Liver (tissue), 9 donors: ENCODE data around the gene ZNF100. TPM values are rescaled to one million over a fixed set of nuclear protein-coding genes. Genes with fewer than 3 reads are reported as not detected.

Source experiments
- DNase-seq: peaks from one replicate; pipeline ENCODE4 v3.0.0-alpha.2; 2017; ENCODE audit warnings: low spot score
- H3K27ac ChIP-seq, 2 donors: one replicate each; pipeline ENCODE4 v1.7.0; 2013; ENCODE audit warnings: inconsistent platforms in 2 of 2, low read length in 2 of 2, control low read depth in 1 of 2, low read depth in 1 of 2, mild to moderate bottlenecking in 1 of 2
- H3K27me3 ChIP-seq, 4 donors: one replicate each; pipeline versions ENCODE4 v1.6.1 to v1.7.0; 2013; ENCODE audit warnings: low read length in 3 of 4, inconsistent platforms in 1 of 4, mild to moderate bottlenecking in 1 of 4, moderate library complexity in 1 of 4; ENCODE audit not compliant: control insufficient read depth in 4 of 4, insufficient read depth in 4 of 4
- H3K36me3 ChIP-seq, 4 donors: one replicate each; pipeline versions ENCODE4 v1.6.1 to v1.7.0; 2013; ENCODE audit warnings: low read length in 3 of 4, mild to moderate bottlenecking in 3 of 4, low read depth in 1 of 4, moderate library complexity in 1 of 4; ENCODE audit not compliant: control insufficient read depth in 4 of 4, insufficient read depth in 3 of 4
- H3K4me1 ChIP-seq, 4 donors: one replicate each; pipeline versions ENCODE4 v1.6.1 to v1.7.0; 2013; ENCODE audit warnings: low read length in 3 of 4, mild to moderate bottlenecking in 3 of 4, moderate library complexity in 1 of 4; ENCODE audit not compliant: control insufficient read depth in 4 of 4, insufficient read depth in 4 of 4
- H3K4me3 ChIP-seq, 3 donors: one replicate each; pipeline versions ENCODE4 v1.6.1 to v1.7.0; 2013; ENCODE audit warnings: low read length in 3 of 3, control low read depth in 1 of 3, low read depth in 1 of 3, mild to moderate bottlenecking in 1 of 3
- H3K9ac ChIP-seq, 2 donors: one replicate each; pipeline ENCODE4 v1.7.0; 2013; ENCODE audit warnings: low read length in 2 of 2, mild to moderate bottlenecking in 2 of 2, moderate library complexity in 2 of 2, control low read depth in 1 of 2, low read depth in 1 of 2
- H3K9me3 ChIP-seq, 4 donors: one replicate each; pipeline versions ENCODE4 v1.6.1 to v1.7.0; 2013; ENCODE audit warnings: low read length in 3 of 4; ENCODE audit not compliant: control insufficient read depth in 4 of 4
- ATF3 ChIP-seq: IDR thresholded peaks from 2 replicates; pipeline ENCODE4 v1.6.1; 2016; ENCODE audit warnings: antibody characterized with exemption
- EGR1 ChIP-seq, 2 donors: IDR thresholded peaks; 2 replicates each; pipeline ENCODE4 v1.6.1; 2016 to 2018; ENCODE audit warnings: antibody characterized with exemption in 2 of 2, low read depth in 2 of 2
- FOXA2 ChIP-seq: IDR thresholded peaks from 2 replicates; pipeline ENCODE4 v1.6.1; 2016; ENCODE audit warnings: antibody characterized with exemption
- GABPA ChIP-seq, 2 donors: IDR thresholded peaks in 1 of 2; conservative IDR thresholded peaks in 1 of 2; 2 replicates each; pipeline ENCODE4 v1.6.1; 2016; ENCODE audit warnings: antibody characterized with exemption in 2 of 2, mild to moderate bottlenecking in 1 of 2, moderate library complexity in 1 of 2
- HNF4A ChIP-seq, 2 donors: conservative IDR thresholded peaks; 2 replicates each; pipeline ENCODE4 v1.6.1; 2016; ENCODE audit warnings: antibody characterized with exemption in 2 of 2, mild to moderate bottlenecking in 2 of 2
- HNF4G ChIP-seq: IDR thresholded peaks from 2 replicates; pipeline ENCODE4 v1.6.1; 2016; ENCODE audit warnings: antibody characterized with exemption
- JUND ChIP-seq, 2 donors: IDR thresholded peaks; 2 replicates each; pipeline ENCODE4 v1.6.1; 2016; ENCODE audit warnings: antibody characterized with exemption in 2 of 2
- NR2F2 ChIP-seq: IDR thresholded peaks from 2 replicates; pipeline ENCODE4 v1.6.1; 2016; ENCODE audit warnings: antibody characterized with exemption
- RAD21 ChIP-seq, 2 donors: IDR thresholded peaks; 2 replicates each; pipeline ENCODE4 v1.6.1; 2016; ENCODE audit warnings: antibody characterized with exemption in 2 of 2, mild to moderate bottlenecking in 2 of 2
- SP1 ChIP-seq: IDR thresholded peaks from 2 replicates; pipeline ENCODE4 v1.6.1; 2018; ENCODE audit warnings: antibody characterized with exemption, mild to moderate bottlenecking
- TAF1 ChIP-seq: conservative IDR thresholded peaks from 2 replicates; pipeline ENCODE4 v1.6.1; 2016; ENCODE audit warnings: antibody characterized with exemption, mild to moderate bottlenecking
- YY1 ChIP-seq: IDR thresholded peaks from 2 replicates; pipeline ENCODE4 v1.6.1; 2016; ENCODE audit warnings: antibody characterized with exemption, mild to moderate bottlenecking
- ZBTB33 ChIP-seq: IDR thresholded peaks from 2 replicates; pipeline ENCODE4 v1.6.1; 2016; ENCODE audit warnings: antibody characterized with exemption
- WGBS: extraction: QIAGEN DNeasy Blood & Tissue Kit; methylation state at CpG from one replicate; pipeline ENCODE4 v1.1.7; 2013; 5-methylcytosine and 5-hydroxymethylcytosine counted together
- polyA plus RNA-seq, 2 donors: library from polyadenylated mRNA; stranded (reverse) in 1 of 2; unstranded in 1 of 2; fragments of 200-250 nt in 1 of 2; fragments of >200 nt in 1 of 2; fragmentation: Nextera tagmentation in 1 of 2; extraction: Ambion mirVana in 1 of 2; gene quantifications; one replicate each; pipeline versions ENCODE4 v1.2.1 to v1.2.3, GENCODE V29; 2013 to 2015
- total RNA-seq, 2 donors: library from RNA; depleted of rRNA; stranded (reverse); fragments of >200 nt; gene quantifications; one replicate each; pipeline ENCODE4 v1.2.3, GENCODE V29; 2014
- donor health status: healthy.
- donor health status: healthy.
- donor health status: healthy.
- donor health status: healthy.
- donor health status: healthy.

Gene ZNF100
- total and polyA plus RNA-seq, 4 donors, result 0.51 to 6.1 (median 1.4) TPM

GRCh38 chr19:21691661-21692060 lies 75.7 kb downstream of the ZNF100 start:
- H3K27me3 ChIP-seq, result peaks cover 0 to 2% (median 0%) of the 10 kb centered on the region in 4 donors
- no peak for DNase-seq
- no peak for TF ChIP-seq FOXA2
- TF ChIP-seq TAF1, result no peak
- TF ChIP-seq HNF4A (conservative IDR thresholded peaks at IDR 0.05), result no peak
- no peak for TF ChIP-seq GABPA (IDR thresholded peaks at IDR 0.05 in 1 of 2, conservative IDR thresholded peaks at IDR 0.05 in 1 of 2)
- no peak for TF ChIP-seq EGR1 (IDR thresholded peaks at IDR 0.05; ENCODE audit: low read depth in 2 of 2)
- no peak for TF ChIP-seq ZBTB33
- no peak for TF ChIP-seq SP1
- 61% methylated on average over 1 of the region's 1 CpG for WGBS
- H3K9me3 ChIP-seq, result no peaks in the 10 kb centered on the region
- H3K36me3 ChIP-seq, result no peaks in the 10 kb centered on the region
- no peak overlapping the region for H3K4me3 ChIP-seq
- H3K27ac ChIP-seq, result no peak overlapping the region
- H3K4me1 ChIP-seq, result no peaks in the 10 kb centered on the region
- H3K9ac ChIP-seq, result no peak overlapping the region

GRCh38 chr19:21688464-21688863 lies 78.9 kb downstream of the ZNF100 start:
- no peaks in the 10 kb centered on the region for H3K9me3 ChIP-seq
- no peak for TF ChIP-seq HNF4A (conservative IDR thresholded peaks at IDR 0.05)
- no peak for TF ChIP-seq RAD21 (IDR thresholded peaks at IDR 0.05)
- TF ChIP-seq JUND (IDR thresholded peaks at IDR 0.05), result no peak
- TF ChIP-seq ZBTB33, result no peak
- TF ChIP-seq YY1, result no peak
- TF ChIP-seq ATF3, result no peak
- no peak for TF ChIP-seq GABPA (IDR thresholded peaks at IDR 0.05 in 1 of 2, conservative IDR thresholded peaks at IDR 0.05 in 1 of 2)
- no peak for TF ChIP-seq SP1
- no peak for DNase-seq
- H3K36me3 ChIP-seq, result no peaks in the 10 kb centered on the region
- H3K27ac ChIP-seq, result no peak overlapping the region
- WGBS, result 62% methylated on average over 3 of the region's 3 CpGs
- H3K9ac ChIP-seq, result no peak overlapping the region
- no peak overlapping the region for H3K4me3 ChIP-seq
- peaks cover 0 to 2% (median 0%) of the 10 kb centered on the region in 4 donors for H3K27me3 ChIP-seq
- no peaks in the 10 kb centered on the region for H3K4me1 ChIP-seq

GRCh38 chr19:21680671-21681070 lies 86.7 kb downstream of the ZNF100 start:
- no peaks in the 10 kb centered on the region for H3K36me3 ChIP-seq
- no peak overlapping the region for H3K9ac ChIP-seq
- peaks cover 5 to 6% (median 6%) of the 10 kb centered on the region in 4 donors for H3K9me3 ChIP-seq
- no peak for TF ChIP-seq YY1
- no peak for TF ChIP-seq FOXA2
- TF ChIP-seq NR2F2, result no peak
- no peak for TF ChIP-seq GABPA (IDR thresholded peaks at IDR 0.05 in 1 of 2, conservative IDR thresholded peaks at IDR 0.05 in 1 of 2)
- TF ChIP-seq HNF4G, result no peak
- WGBS, result 46% methylated on average over 3 of the region's 3 CpGs
- DNase-seq, result no peak
- no peak overlapping the region for H3K4me3 ChIP-seq
- no peaks in the 10 kb centered on the region for H3K27me3 ChIP-seq
- no peaks in the 10 kb centered on the region for H3K4me1 ChIP-seq
- no peak overlapping the region for H3K27ac ChIP-seq
